ENCODE data around the gene MMP24. TPM values are rescaled to one million over a fixed set of nuclear protein-coding genes. Genes with fewer than 3 reads are reported as not detected.

The MMP24 gene
- total RNA-seq, 1 experiment from 2014 or later, result 23.0 TPM

DNA sequence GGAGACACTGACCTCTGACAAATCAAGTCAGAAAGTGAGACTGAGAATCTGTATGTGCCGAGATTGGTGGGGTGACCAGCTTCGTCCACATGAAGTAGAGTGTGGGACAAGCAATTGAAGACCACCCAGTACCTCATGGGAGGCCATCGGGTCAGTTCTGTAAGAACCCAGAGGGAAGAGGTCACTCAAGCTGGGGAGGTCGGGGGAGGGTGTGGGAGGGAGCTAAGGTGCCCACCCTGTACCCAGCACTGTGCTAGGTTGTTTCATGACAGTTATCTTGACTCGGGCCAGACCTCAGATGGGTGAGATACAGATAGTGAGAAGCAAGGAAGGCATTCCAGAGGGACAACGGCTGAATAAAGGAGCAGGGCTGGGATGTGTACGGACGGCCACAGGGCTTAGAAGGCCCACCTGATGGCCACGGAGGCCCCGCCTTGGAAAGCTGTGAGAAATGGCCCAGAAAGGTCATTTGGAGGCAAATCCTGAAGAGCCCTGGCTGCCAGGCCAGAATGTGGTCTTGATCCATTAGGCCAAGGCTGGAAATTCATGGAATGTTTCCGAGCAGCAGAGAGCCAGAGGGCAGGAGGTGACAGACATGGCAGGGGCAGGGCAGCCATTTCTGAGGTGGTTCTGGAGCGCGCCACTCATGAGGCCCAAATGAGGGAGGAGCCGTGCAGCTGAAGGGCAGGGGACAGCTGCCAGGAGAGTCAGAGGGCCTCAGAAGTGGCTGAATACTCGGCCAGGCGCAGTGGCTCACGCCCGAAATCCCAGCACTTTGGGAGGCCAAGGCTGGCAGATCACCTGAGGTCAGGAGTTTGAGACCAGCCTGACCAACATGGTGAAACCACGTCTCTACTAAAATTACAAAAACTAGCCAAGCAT is 43.8 kb downstream of the MMP24 start:
- no peaks in the 10 kb centered on the region for H3K9me3 ChIP-seq (ENCODE audit: control insufficient read depth, low read depth, low read length)
- no peak overlapping the region for H3K18ac ChIP-seq (ENCODE audit: insufficient read length, low read depth, low read length)
- H2BK12ac ChIP-seq (ENCODE audit: insufficient read length, low read depth, low read length), result no peak overlapping the region
- H2BK20ac ChIP-seq (ENCODE audit: low read depth, low read length, poor library complexity, severe bottlenecking), result no peak overlapping the region
- Mint-ChIP-seq H3K36me3 (ENCODE audit: insufficient read depth in 1 of 3, low read depth in 3 of 3) (peaks cover 0 to 55% (median 37%) of the 10 kb centered on the region in 3 experiments; a peak in 5 of 7 replicates), H3K27me3 (ENCODE audit: low read depth) (no peaks in the 10 kb centered on the region; the same call in 1 of the 2 replicates), H3K4me3 (peak overlapping the region in 1 of 2 experiments; percentile 40; a peak in 1 of 5 replicates), H3K9me3 (no peaks in the 10 kb centered on the region; a peak in 1 of 5 replicates), H3K4me1 (peaks cover 29 to 33% of the 10 kb centered on the region in 2 experiments), H3K27ac (peak overlapping the region in 2 of 3 experiments; percentile 81 to 85; a peak in 4 of 7 replicates)
- WGBS (ENCODE audit: extremely low coverage, insufficient read length, low lambda C conversion rate), result no CpG with 5 or more reads among the region's 19 CpGs
- no peak overlapping the region for H4K8ac ChIP-seq (replicated peaks; ENCODE audit: insufficient read length, low read depth, low read length)
- H3K4me1 ChIP-seq (ENCODE audit: insufficient read depth, low read length), result no peaks in the 10 kb centered on the region; the same call in 1 of the 2 replicates
- no peaks in the 10 kb centered on the region for H3K79me1 ChIP-seq (ENCODE audit: insufficient read depth, low read depth, low read length, poor library complexity, severe bottlenecking)
- no peak overlapping the region for H4K5ac ChIP-seq (ENCODE audit: insufficient read length, low read depth, low read length)
- no peak overlapping the region for H2BK5ac ChIP-seq (ENCODE audit: insufficient read length, low read length)
- H2AK5ac ChIP-seq (ENCODE audit: insufficient read length, low read length), result no peak overlapping the region
- no peaks in the 10 kb centered on the region for H3K27me3 ChIP-seq (ENCODE audit: insufficient read depth, low read length)
- no peak overlapping the region for H2BK15ac ChIP-seq (ENCODE audit: low read depth, low read length)
- TF ChIP-seq, protein P1, sequence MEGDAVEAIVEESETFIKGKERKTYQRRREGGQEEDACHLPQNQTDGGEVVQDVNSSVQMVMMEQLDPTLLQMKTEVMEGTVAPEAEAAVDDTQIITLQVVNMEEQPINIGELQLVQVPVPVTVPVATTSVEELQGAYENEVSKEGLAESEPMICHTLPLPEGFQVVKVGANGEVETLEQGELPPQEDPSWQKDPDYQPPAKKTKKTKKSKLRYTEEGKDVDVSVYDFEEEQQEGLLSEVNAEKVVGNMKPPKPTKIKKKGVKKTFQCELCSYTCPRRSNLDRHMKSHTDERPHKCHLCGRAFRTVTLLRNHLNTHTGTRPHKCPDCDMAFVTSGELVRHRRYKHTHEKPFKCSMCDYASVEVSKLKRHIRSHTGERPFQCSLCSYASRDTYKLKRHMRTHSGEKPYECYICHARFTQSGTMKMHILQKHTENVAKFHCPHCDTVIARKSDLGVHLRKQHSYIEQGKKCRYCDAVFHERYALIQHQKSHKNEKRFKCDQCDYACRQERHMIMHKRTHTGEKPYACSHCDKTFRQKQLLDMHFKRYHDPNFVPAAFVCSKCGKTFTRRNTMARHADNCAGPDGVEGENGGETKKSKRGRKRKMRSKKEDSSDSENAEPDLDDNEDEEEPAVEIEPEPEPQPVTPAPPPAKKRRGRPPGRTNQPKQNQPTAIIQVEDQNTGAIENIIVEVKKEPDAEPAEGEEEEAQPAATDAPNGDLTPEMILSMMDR (conservative IDR thresholded peaks at IDR 0.05), result no peak
- H4K20me1 ChIP-seq (ENCODE audit: control insufficient read depth, insufficient read depth, insufficient read length), result no peaks in the 10 kb centered on the region
- H3K4me2 ChIP-seq (ENCODE audit: insufficient read depth, insufficient read length, low read length), result no peak overlapping the region
- H3K9ac ChIP-seq (ENCODE audit: extremely low read depth, insufficient read length, low read length), result no peak overlapping the region
- H3K4ac ChIP-seq (ENCODE audit: low read depth, low read length), result no peak overlapping the region
- H4K91ac ChIP-seq (ENCODE audit: insufficient read length, low read depth, low read length), result no peak overlapping the region
- H3K14ac ChIP-seq (ENCODE audit: insufficient read depth, low read length), result no peak overlapping the region
- no peak overlapping the region for H2BK120ac ChIP-seq (ENCODE audit: low read depth, low read length, poor library complexity, severe bottlenecking)
- H3K23me2 ChIP-seq (ENCODE audit: insufficient read length, low read depth, low read length, poor library complexity, severe bottlenecking), result no peaks in the 10 kb centered on the region
- no peak overlapping the region for H2AFZ ChIP-seq (ENCODE audit: low read length)
- no peak overlapping the region for H3K27ac ChIP-seq (ENCODE audit: insufficient read length, low read depth, low read length)
- H3K56ac ChIP-seq (ENCODE audit: insufficient read length, low read depth, low read length), result no peak overlapping the region
- no peak for DNase-seq
- H3T11ph ChIP-seq (ENCODE audit: low read length), result no peak overlapping the region
- H3K23ac ChIP-seq (ENCODE audit: insufficient read length, low read depth, low read length), result no peak overlapping the region
- H3K79me2 ChIP-seq (ENCODE audit: insufficient read depth, low read length), result no peaks in the 10 kb centered on the region
